Hepatocyte (in vitro differentiated cells): ENCODE measurements around the gene ZNF398. TPM values are rescaled to one million over a fixed set of nuclear protein-coding genes. Genes with fewer than 3 reads are reported as not detected.

Experiments used
- DNase-seq: peaks from one replicate; pipeline ENCODE4 v3.0.0-alpha.2; 2016; ENCODE audit warnings: low spot score
- H2AFZ ChIP-seq: fragments of 200-600 bp; sonication (generic); 2 replicates; pipeline ENCODE4 v1.6.0; 2016; ENCODE audit warnings: antibody characterized with exemption, mild to moderate bottlenecking
- H3K27ac ChIP-seq: fragments of 200-600 bp; sonication (generic); 2 replicates; pipeline ENCODE4 v1.5.1; 2016; ENCODE audit warnings: mild to moderate bottlenecking
- H3K27me3 ChIP-seq: fragments of 200-600 bp; sonication (generic); 2 replicates; pipeline ENCODE4 v1.6.1; 2016
- H3K36me3 ChIP-seq: fragments of 200-600 bp; sonication (generic); replicated peaks from 2 replicates; pipeline ENCODE4 v1.5.1; 2016; ENCODE audit warnings: low read depth; ENCODE audit not compliant: insufficient read depth
- H3K4me1 ChIP-seq: fragments of 200-600 bp; sonication (generic); 2 replicates; pipeline ENCODE4 v1.5.1; 2016; ENCODE audit warnings: mild to moderate bottlenecking, moderate library complexity; ENCODE audit not compliant: insufficient read depth
- H3K4me2 ChIP-seq: fragments of 200-600 bp; sonication (generic); 2 replicates; pipeline ENCODE4 v1.6.0; 2016
- H3K4me3 ChIP-seq: fragments of 200-600 bp; sonication (generic); 2 replicates; pipeline ENCODE4 v1.5.1; 2016; ENCODE audit warnings: mild to moderate bottlenecking
- H3K79me2 ChIP-seq: fragments of 200-600 bp; sonication (generic); 2 replicates; pipeline ENCODE4 v1.6.0; 2017; ENCODE audit warnings: mild to moderate bottlenecking
- H3K9me2 ChIP-seq: fragments of 200-600 bp; sonication (generic); replicated peaks from 2 replicates; pipeline ENCODE4 v1.6.0; 2017; ENCODE audit warnings: mild to moderate bottlenecking; ENCODE audit not compliant: insufficient read depth
- H3K9me3 ChIP-seq: fragments of 200-600 bp; sonication (generic); 2 replicates; pipeline ENCODE4 v1.5.1; 2016; ENCODE audit warnings: low read depth, mild to moderate bottlenecking
- H4K20me1 ChIP-seq: fragments of 200-600 bp; sonication (generic); 2 replicates; pipeline ENCODE4 v1.6.0; 2016; ENCODE audit warnings: mild to moderate bottlenecking; ENCODE audit not compliant: insufficient read depth, poor library complexity, severe bottlenecking
- CTCF ChIP-seq: fragments of 200-600 bp; sonication (generic); IDR thresholded peaks from 2 replicates; pipeline ENCODE4 v1.5.1; 2016; ENCODE audit warnings: antibody characterized with exemption, mild to moderate bottlenecking; ENCODE audit not compliant: poor library complexity
- EZH2 ChIP-seq: fragments of 200-600 bp; sonication (generic); IDR thresholded peaks from 2 replicates; pipeline ENCODE4 v1.6.1; 2016; ENCODE audit warnings: antibody characterized with exemption, mild to moderate bottlenecking, borderline replicate concordance
- EZH2phosphoT487 ChIP-seq: fragments of 200-600 bp; sonication (generic); IDR thresholded peaks from one replicate; pipeline ENCODE4 v1.6.1; 2018; ENCODE audit warnings: antibody characterized with exemption, mild to moderate bottlenecking, low read depth, moderate library complexity; ENCODE audit not compliant: unreplicated experiment, severe bottlenecking
- WGBS: methylation state at CpG from one replicate; pipeline ENCODE4 v1.1.6; 2016; ENCODE audit warnings: low lambda C conversion rate; ENCODE audit errors: missing lambda C conversion rate; 5-methylcytosine and 5-hydroxymethylcytosine counted together
- polyA plus RNA-seq: library from polyadenylated mRNA; unstranded; fragments of >200 nt; fragmentation: Nextera tagmentation; extraction: Ambion mirVana; gene quantifications from 2 replicates; pipeline ENCODE4 v1.2.1, GENCODE V29; 2016
- total RNA-seq: library from RNA; depleted of rRNA; stranded (reverse); fragments of >200 nt; gene quantifications from 2 replicates; pipeline ENCODE4 v1.2.3, GENCODE V29; 2014

Gene ZNF398
- total and polyA plus RNA-seq, 2 experiments from 2014 or later: 8.1 to 12.5 TPM

- Histone ChIP-seq H3K79me2 (no peaks in the 10 kb centered on the region), H3K9me2 (no peaks in the 10 kb centered on the region), H3K36me3 (no peaks in the 10 kb centered on the region), H3K27me3 (no peaks in the 10 kb centered on the region), H3K4me3 (no peak overlapping the region), H3K4me2 (no peak overlapping the region), H3K9me3 (no peaks in the 10 kb centered on the region), H3K4me1 (no peaks in the 10 kb centered on the region), H4K20me1 (no peaks in the 10 kb centered on the region), H3K27ac (no peak overlapping the region), H2AFZ (no peak overlapping the region)
- WGBS: 97% methylated on average over 1 of the region's 1 CpG
- DNase-seq: no peak
- TF ChIP-seq EZH2: no peak
- TF ChIP-seq CTCF: no peak
- TF ChIP-seq EZH2phosphoT487: no peak
These were observed 25.3 kb downstream of the ZNF398 start for GRCh38 chr7:149172534-149172920.

GRCh38 chr7:149175150-149175549 lies 27.9 kb downstream of the ZNF398 start:
- no peaks in the 10 kb centered on the region for H3K4me1 ChIP-seq
- no peaks in the 10 kb centered on the region for H3K9me2 ChIP-seq
- 93% methylated on average over 2 of the region's 2 CpGs for WGBS
- H3K79me2 ChIP-seq: no peaks in the 10 kb centered on the region
- H3K27ac ChIP-seq: no peak overlapping the region
- no peak overlapping the region for H3K4me2 ChIP-seq
- no peak overlapping the region for H3K4me3 ChIP-seq
- no peak for DNase-seq
- H4K20me1 ChIP-seq: no peaks in the 10 kb centered on the region
- no peaks in the 10 kb centered on the region for H3K9me3 ChIP-seq
- H2AFZ ChIP-seq: no peak overlapping the region
- no peaks in the 10 kb centered on the region for H3K36me3 ChIP-seq
- TF ChIP-seq EZH2phosphoT487: no peak
- no peak for TF ChIP-seq EZH2
- no peak for TF ChIP-seq CTCF
- no peaks in the 10 kb centered on the region for H3K27me3 ChIP-seq

GRCh38 chr7:149179241-149179640 lies 32.0 kb downstream of the ZNF398 start:
- no peak for DNase-seq
- Histone ChIP-seq H3K79me2 (no peaks in the 10 kb centered on the region), H3K4me3 (no peak overlapping the region), H4K20me1 (no peaks in the 10 kb centered on the region), H3K27ac (no peak overlapping the region), H3K9me2 (no peaks in the 10 kb centered on the region), H3K36me3 (no peaks in the 10 kb centered on the region), H2AFZ (no peak overlapping the region), H3K4me2 (no peak overlapping the region), H3K4me1 (no peaks in the 10 kb centered on the region), H3K27me3 (no peaks in the 10 kb centered on the region), H3K9me3 (no peaks in the 10 kb centered on the region)
- WGBS: 99% methylated on average over 19 of the region's 19 CpGs
- no peak for TF ChIP-seq EZH2phosphoT487
- TF ChIP-seq EZH2: no peak
- no peak for TF ChIP-seq CTCF
